ENCODE data around the gene ATRAID. TPM values are rescaled to one million over a fixed set of nuclear protein-coding genes. Genes with fewer than 3 reads are reported as not detected.

The ATRAID gene
- 10 to 100 TPM; 30.7 to 65.8 (median 35.9) TPM for total RNA-seq
- long read RNA-seq, transcript ATRAID-201 (7 exons, 1,240 nt): major isoform, 9 of 16 reads
- long read RNA-seq, transcript ATRAID-202 (7 exons, 1,059 nt): minor isoform, 7 of 16 reads
- long read RNA-seq, partial matches to known transcripts: 0 of 16 reads
- long read RNA-seq, other reads (novel, unspliced or antisense): 0 of 16 reads

GRCh38 chr2:27211943-27212625 is at the start of gene ATRAID, which contains the start of gene SLC5A6:
ATRAID (plus strand) TSS chr2:27212041; CDS start chr2:27212369, 328 bp downstream.
SLC5A6 (minus strand) TSS chr2:27212268; CDS start chr2:27207650, 4,618 bp downstream.
- H3K36me3 ChIP-seq: peaks cover 0 to 17% (median 0%) of the 10 kb centered on the region in 4 donors
- H3K27me3 ChIP-seq: no peaks in the 10 kb centered on the region
- no peaks in the 10 kb centered on the region for H3K9me3 ChIP-seq
- DNase-seq (peak; percentile 91 to 93 (median 92)), ATAC-seq (peak; percentile 88 to 95 (median 90))
- H3K27ac ChIP-seq: peak within 1 kb of the TSS; percentile 93 to 98 (median 97)
- intact Hi-C loops (cut with DNase I): no loop called here
- WGBS (ENCODE audit: insufficient coverage, low coverage, low lambda C conversion rate, missing lambda C conversion rate): 0% methylated on average over 2 of the region's 73 CpGs
- H3K4me1 ChIP-seq: peaks cover 0 to 20% (median 7%) of the 10 kb centered on the region in 4 donors
- no peak for TF ChIP-seq CTCF (IDR thresholded peaks at IDR 0.05)
- TF ChIP-seq POLR2A (IDR thresholded peaks at IDR 0.05): peak; percentile 96
- peak within 1 kb of the TSS; percentile 76 to 93 (median 79) for H3K4me3 ChIP-seq

GRCh38 chr2:27162151-27163121 is 49.4 kb upstream of the ATRAID start:
- H3K27ac ChIP-seq: peak overlapping the region; percentile 72 to 76 (median 73)
- peak; percentile 75 to 83 (median 80) for ATAC-seq
- H3K4me1 ChIP-seq: no peaks in the 10 kb centered on the region
- H3K9me3 ChIP-seq: no peaks in the 10 kb centered on the region
- no peak for DNase-seq
- TF ChIP-seq CTCF (IDR thresholded peaks at IDR 0.05) (no peak), POLR2A (IDR thresholded peaks at IDR 0.05) (no peak)
- WGBS (ENCODE audit: insufficient coverage, low coverage, low lambda C conversion rate, missing lambda C conversion rate): 37% methylated on average over 15 of the region's 15 CpGs
- H3K36me3 ChIP-seq: no peaks in the 10 kb centered on the region
- intact Hi-C loops (cut with DNase I): no loop called here
- peak overlapping the region; percentile 14 to 42 (median 29) for H3K4me3 ChIP-seq
- H3K27me3 ChIP-seq: no peaks in the 10 kb centered on the region

- Histone ChIP-seq H3K27ac (no peak overlapping the region), H3K9me3 (no peaks in the 10 kb centered on the region), H3K4me3 (no peak overlapping the region), H3K27me3 (no peaks in the 10 kb centered on the region), H3K36me3 (no peaks in the 10 kb centered on the region), H3K4me1 (peaks cover 0 to under 1% (median 0%) of the 10 kb centered on the region in 4 donors)
- TF ChIP-seq CTCF (IDR thresholded peaks at IDR 0.05): no peak
- no peak for TF ChIP-seq POLR2A (IDR thresholded peaks at IDR 0.05)
- no peak for DNase-seq
- no peak for ATAC-seq
- intact Hi-C loops (cut with DNase I): no loop called here
- 86% methylated on average over 3 of the region's 8 CpGs for WGBS (ENCODE audit: insufficient coverage, low coverage, low lambda C conversion rate, missing lambda C conversion rate)
These were observed 46.7 kb upstream of the ATRAID start for GRCh38 chr2:27164960-27165763.
